K562 (cell line): ENCODE results near the gene GALE. TPM values are rescaled to one million over a fixed set of nuclear protein-coding genes. Genes with fewer than 3 reads are reported as not detected.

Experiments
- ATAC-seq: fragments of 200-7000 bp; cut with Tn5 transposase; 3 replicates; pipeline ENCODE4 v1.9.1; 2020; ENCODE audit warnings: moderate library complexity
- BruUV-seq: library from RNA; stranded (reverse); fragments of 400-500 nt; replicated peaks from 2 replicates; lab custom pipeline; 2021; lab: Mats Ljungman, UMichigan
- CTCF ChIA-PET: fragments of 300-600 bp; formaldehyde crosslinking; extraction: SDS; loops from one replicate; lab custom pipeline; 2021; ENCODE audit warnings: low intra/inter-chr PET ratio; lab: Yijun Ruan, JAX
- POLR2A ChIA-PET: fragments of 300-600, 350-650 bp; sonication (Branson Sonifier 250); formaldehyde crosslinking; extraction: SDS; loops from one replicate; lab custom pipeline; 2021; ENCODE audit warnings: antibody characterized with exemption, inconsistent platforms; lab: Yijun Ruan, JAX
- DNase-seq, 4 experiments: peaks; one replicate each; pipeline versions ENCODE4 v3.0.0 to v3.0.0-alpha.2; 2011 to 2018; ENCODE audit warnings: low spot score in 3 of 4, mixed read lengths in 3 of 4; ENCODE audit errors: extremely low read depth in 1 of 4
- FAIRE-seq: peaks from 2 replicates; lab custom pipeline; 2011; peaks lifted over from hg19 to GRCh38; lab: Jason Lieb, UNC
- H2AFZ ChIP-seq: 2 replicates; pipeline ENCODE4 v1.6.0; 2011; ENCODE audit warnings: low read depth, low read length, control low read depth, inconsistent platforms
- H3K27ac ChIP-seq: fragments of 200-600 bp; 3 replicates; pipeline ENCODE4 v1.8.0; 2011; ENCODE audit warnings: low read depth, mild to moderate bottlenecking, control low read depth, inconsistent platforms, low read length, moderate library complexity, mixed read lengths; ENCODE audit errors: extremely low read depth
- H3K27me3 ChIP-seq, 2 experiments: fragments of 300-600 bp in 1 of 2; 2 replicates in 1 of 2; 3 replicates in 1 of 2; pipeline versions ENCODE4 v1.6.0 to v1.8.0; 2011; ENCODE audit warnings: inconsistent platforms in 2 of 2, low read length in 2 of 2, mild to moderate bottlenecking in 1 of 2, mixed read lengths in 1 of 2, moderate library complexity in 1 of 2; ENCODE audit not compliant: control insufficient read depth in 2 of 2, insufficient read depth in 2 of 2
- H3K36me3 ChIP-seq: fragments of 300-600 bp; 3 replicates; pipeline ENCODE4 v1.8.0; 2011; ENCODE audit warnings: mild to moderate bottlenecking, low read length, inconsistent platforms; ENCODE audit not compliant: control insufficient read depth, insufficient read depth
- H3K4me1 ChIP-seq, 2 experiments: fragments of 200-600 bp in 1 of 2; replicated peaks in 1 of 2; 2 replicates in 1 of 2; 3 replicates in 1 of 2; pipeline versions ENCODE4 v1.5.1 to v1.8.0; 2011; ENCODE audit warnings: inconsistent platforms in 2 of 2, low read length in 2 of 2, mild to moderate bottlenecking in 1 of 2, mixed read lengths in 1 of 2, moderate library complexity in 1 of 2; ENCODE audit not compliant: control insufficient read depth in 2 of 2, insufficient read depth in 2 of 2
- H3K4me2 ChIP-seq: 2 replicates; pipeline ENCODE4 v1.6.1; 2011; ENCODE audit warnings: low read length, control low read depth, inconsistent platforms, mixed read lengths; ENCODE audit not compliant: insufficient read depth
- H3K4me3 ChIP-seq: fragments of 200-600 bp; sonication (generic), shearing (Covaris generic); 2 replicates; pipeline ENCODE4 v1.5.1; 2016; ENCODE audit warnings: control low read depth, inconsistent platforms
- H3K79me2 ChIP-seq: fragments of 200-600 bp; 3 replicates; pipeline ENCODE4 v1.8.0; 2011; ENCODE audit warnings: low read length, inconsistent platforms; ENCODE audit not compliant: control insufficient read depth, insufficient read depth
- H3K9ac ChIP-seq, 2 experiments: 2 replicates each; pipeline versions ENCODE4 v1.6.0 to v1.6.1; 2011; ENCODE audit warnings: low read depth in 2 of 2, low read length in 2 of 2, control low read depth in 1 of 2, inconsistent platforms in 1 of 2, mild to moderate bottlenecking in 1 of 2, mixed read lengths in 1 of 2; ENCODE audit not compliant: insufficient read depth in 1 of 2
- H3K9me1 ChIP-seq: one replicate; pipeline ENCODE4 v1.6.0; 2011; ENCODE audit warnings: inconsistent platforms, mild to moderate bottlenecking, low read length, moderate library complexity; ENCODE audit not compliant: control insufficient read depth, insufficient read depth
- H3K9me3 ChIP-seq: replicated peaks from 2 replicates; pipeline ENCODE4 v1.5.1; 2011; ENCODE audit warnings: low read depth, low read length, inconsistent platforms; ENCODE audit not compliant: control insufficient read depth, insufficient read depth
- H4K20me1 ChIP-seq: replicated peaks from 2 replicates; pipeline ENCODE4 v1.6.1; 2011; ENCODE audit warnings: low read length, inconsistent platforms, mixed read lengths; ENCODE audit not compliant: control insufficient read depth, insufficient read depth
- CSDE1 ChIP-seq, 2 experiments: fragments of 450-650 bp; IDR thresholded peaks; 2 replicates each; pipeline ENCODE4 v1.6.1; 2016; ENCODE audit warnings: mild to moderate bottlenecking in 1 of 2
- E2F5 ChIP-seq: sonication (generic); formaldehyde crosslinking; IDR thresholded peaks from 2 replicates; pipeline ENCODE4 v1.8.0; 2022; ENCODE audit warnings: mild to moderate bottlenecking, missing genetic modification reagents
- ETV5 ChIP-seq: sonication (generic); formaldehyde crosslinking; IDR thresholded peaks from 2 replicates; pipeline ENCODE4 v1.4.0; 2020; ENCODE audit warnings: low read depth, mild to moderate bottlenecking, missing genetic modification reagents
- GATAD2B ChIP-seq: fragments of 450-650 bp; IDR thresholded peaks from 2 replicates; pipeline ENCODE4 v1.6.1; 2017; ENCODE audit warnings: mild to moderate bottlenecking, borderline replicate concordance
- PCBP2 ChIP-seq: fragments of 200-400 bp; formaldehyde crosslinking; IDR thresholded peaks from 2 replicates; pipeline ENCODE4 v1.6.1; 2018; ENCODE audit warnings: low read length, low read depth, mild to moderate bottlenecking, moderate library complexity; ENCODE audit not compliant: poor library complexity, severe bottlenecking
- TGIF2 ChIP-seq: sonication (generic); formaldehyde crosslinking; IDR thresholded peaks from 2 replicates; pipeline ENCODE4 v1.8.1; 2022; ENCODE audit warnings: mild to moderate bottlenecking, missing genetic modification reagents, moderate library complexity
- ZC3H4 ChIP-seq: sonication (generic); formaldehyde crosslinking; IDR thresholded peaks from 2 replicates; pipeline ENCODE4 v1.9.0; 2021; ENCODE audit warnings: missing genetic modification reagents, borderline replicate concordance
- ZNF263 ChIP-seq: sonication (generic); formaldehyde crosslinking; IDR thresholded peaks from 2 replicates; pipeline ENCODE4 v1.8.0; 2022; ENCODE audit warnings: mild to moderate bottlenecking, missing genetic modification reagents, borderline replicate concordance
- ZNF384 ChIP-seq: IDR thresholded peaks from 2 replicates; pipeline ENCODE4 v1.6.1; 2012; ENCODE audit warnings: low read depth, low read length, improper control_type of control experiment
- WGBS: fragments of 100-300 bp; shearing (Covaris generic); methylation state at CpG from one replicate; pipeline ENCODE4 v1.1.6; 2016; ENCODE audit warnings: low coverage, mixed read lengths; ENCODE audit not compliant: insufficient coverage; ENCODE audit errors: missing lambda C conversion rate; 5-methylcytosine and 5-hydroxymethylcytosine counted together
- in situ Hi-C: fragments of 300-500 bp; cut with MboI; formaldehyde crosslinking; loops from 4 replicates; pipeline ENCODE4 v1.15.0; 2018; ENCODE audit warnings: inconsistent platforms, mixed read lengths
- intact Hi-C: fragments of 100-400 bp; cut with micrococcal nuclease; formaldehyde crosslinking; loops from 2 replicates; pipeline ENCODE4 v1.14.2; 2022
- polyA plus RNA-seq, 8 experiments: library from polyadenylated mRNA; depleted of rRNA in 4 of 8; stranded (reverse) in 5 of 8; unstranded in 3 of 8; fragments of >200 nt; fragmentation: Nextera tagmentation in 2 of 8; fragmentation: Illumina TruSeq in 1 of 8; extraction: Ambion mirVana in 2 of 8; extraction: Trizol in 1 of 8; gene quantifications; 2 replicates each; pipeline versions ENCODE4 v1.2.1 to v1.2.3, GENCODE V29; 2011 to 2014; ENCODE audit warnings: inconsistent platforms in 1 of 8, missing spikeins in 1 of 8
- total RNA-seq, 7 experiments: library from RNA; depleted of rRNA in 6 of 7; stranded (reverse); fragments of >200 nt in 6 of 7; fragmentation: Illumina TruSeq in 2 of 7; extraction: Trizol in 2 of 7; gene quantifications; 2 replicates each; pipeline versions ENCODE4 v1.2.1 to v1.2.3, GENCODE V29; 2011 to 2021; ENCODE audit warnings: low replicate concordance in 1 of 7
- TF ChIP-seq, protein P1 (sequence below): sonication (generic); formaldehyde crosslinking; IDR thresholded peaks from 2 replicates; pipeline ENCODE4 v1.8.0; 2022; ENCODE audit warnings: mild to moderate bottlenecking, missing genetic modification reagents
- TF ChIP-seq, protein P2 (sequence below): sonication (generic); formaldehyde crosslinking; IDR thresholded peaks from 2 replicates; pipeline ENCODE4 v1.4.0; 2020; ENCODE audit warnings: mild to moderate bottlenecking, missing genetic modification reagents

The GALE gene
- total and polyA plus RNA-seq, 9 of the 15 experiments (the other 6 are each of a cell fraction or from before 2014, with no cell fraction given): 8.4 to 139 (median 88.3) TPM

- TF ChIP-seq ZNF384: peak; percentile 3; the same call in 1 of the 2 replicates
Measured at GRCh38 chr1:23825076-23825761, 24.7 kb upstream of the GALE start, which contains the start of gene HMGCL (continued).

DNA sequence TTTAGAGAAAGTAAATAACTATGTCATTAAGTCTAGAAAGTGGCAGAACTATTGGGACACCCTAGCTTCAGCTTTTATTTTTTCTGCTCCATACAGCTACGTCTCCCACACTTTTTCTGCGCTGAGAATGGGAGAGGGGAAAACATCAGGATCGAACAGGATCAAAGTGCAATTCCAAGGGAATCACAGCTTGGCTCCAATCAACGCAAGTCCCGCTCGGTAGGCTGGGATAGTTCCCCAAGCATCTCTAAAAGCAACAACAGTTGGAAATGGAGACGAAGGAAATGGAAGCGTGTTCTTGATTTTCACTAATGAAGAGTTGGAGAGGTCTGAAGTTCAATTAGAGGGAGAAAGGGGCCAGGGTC is 24.1 kb upstream of the GALE start:
- peak overlapping the region; percentile 88 for H3K27ac ChIP-seq
- no peaks in the 10 kb centered on the region; the same call in 2 of the 3 replicates for H3K36me3 ChIP-seq
- H3K9me1 ChIP-seq: no peaks in the 10 kb centered on the region
- TSS peak; percentile 85 for BruUV-seq
- H3K4me2 ChIP-seq: peak overlapping the region; percentile 100
- no peak for FAIRE-seq
- peak overlapping the region; percentile 90 for H3K4me3 ChIP-seq
- ATAC-seq: no peak; the same call in 2 of the 3 replicates
- under 1% methylated on average over 8 of the region's 8 CpGs for WGBS
- no peaks in the 10 kb centered on the region for H3K27me3 ChIP-seq
- no peak for DNase-seq
- intact Hi-C loops (no loop called here), in situ Hi-C loops (no loop called here)
- H3K9me3 ChIP-seq: no peaks in the 10 kb centered on the region
- TF ChIP-seq, protein P1, sequence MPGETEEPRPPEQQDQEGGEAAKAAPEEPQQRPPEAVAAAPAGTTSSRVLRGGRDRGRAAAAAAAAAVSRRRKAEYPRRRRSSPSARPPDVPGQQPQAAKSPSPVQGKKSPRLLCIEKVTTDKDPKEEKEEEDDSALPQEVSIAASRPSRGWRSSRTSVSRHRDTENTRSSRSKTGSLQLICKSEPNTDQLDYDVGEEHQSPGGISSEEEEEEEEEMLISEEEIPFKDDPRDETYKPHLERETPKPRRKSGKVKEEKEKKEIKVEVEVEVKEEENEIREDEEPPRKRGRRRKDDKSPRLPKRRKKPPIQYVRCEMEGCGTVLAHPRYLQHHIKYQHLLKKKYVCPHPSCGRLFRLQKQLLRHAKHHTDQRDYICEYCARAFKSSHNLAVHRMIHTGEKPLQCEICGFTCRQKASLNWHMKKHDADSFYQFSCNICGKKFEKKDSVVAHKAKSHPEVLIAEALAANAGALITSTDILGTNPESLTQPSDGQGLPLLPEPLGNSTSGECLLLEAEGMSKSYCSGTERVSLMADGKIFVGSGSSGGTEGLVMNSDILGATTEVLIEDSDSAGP (CRISPR knock-in tag): peak; percentile 55; the same call in 1 of the 2 replicates
- TF ChIP-seq E2F5 (CRISPR knock-in tag): 0 out of 2 replicates have a peak, but pooled peaks have one; percentile 10
- no peak for TF ChIP-seq GATAD2B
- TF ChIP-seq ETV5 (CRISPR knock-in tag): peak; percentile 48; the same call in 1 of the 2 replicates
- no peak for TF ChIP-seq CSDE1 (IDR thresholded peaks at IDR 0.05)
- TF ChIP-seq TGIF2 (CRISPR knock-in tag): no peak
- TF ChIP-seq PCBP2: no peak
- TF ChIP-seq ZNF263 (CRISPR knock-in tag): 0 out of 2 replicates have a peak, but pooled peaks have one; percentile 30
- TF ChIP-seq ZC3H4 (CRISPR knock-in tag): peak; percentile 53; the same call in 1 of the 2 replicates
- TF ChIP-seq, protein P2, sequence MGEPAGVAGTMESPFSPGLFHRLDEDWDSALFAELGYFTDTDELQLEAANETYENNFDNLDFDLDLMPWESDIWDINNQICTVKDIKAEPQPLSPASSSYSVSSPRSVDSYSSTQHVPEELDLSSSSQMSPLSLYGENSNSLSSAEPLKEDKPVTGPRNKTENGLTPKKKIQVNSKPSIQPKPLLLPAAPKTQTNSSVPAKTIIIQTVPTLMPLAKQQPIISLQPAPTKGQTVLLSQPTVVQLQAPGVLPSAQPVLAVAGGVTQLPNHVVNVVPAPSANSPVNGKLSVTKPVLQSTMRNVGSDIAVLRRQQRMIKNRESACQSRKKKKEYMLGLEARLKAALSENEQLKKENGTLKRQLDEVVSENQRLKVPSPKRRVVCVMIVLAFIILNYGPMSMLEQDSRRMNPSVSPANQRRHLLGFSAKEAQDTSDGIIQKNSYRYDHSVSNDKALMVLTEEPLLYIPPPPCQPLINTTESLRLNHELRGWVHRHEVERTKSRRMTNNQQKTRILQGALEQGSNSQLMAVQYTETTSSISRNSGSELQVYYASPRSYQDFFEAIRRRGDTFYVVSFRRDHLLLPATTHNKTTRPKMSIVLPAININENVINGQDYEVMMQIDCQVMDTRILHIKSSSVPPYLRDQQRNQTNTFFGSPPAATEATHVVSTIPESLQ (CRISPR knock-in tag): peak; percentile 58
- peak overlapping the region; percentile 93 for H2AFZ ChIP-seq
- CTCF ChIA-PET: no interaction called here
- peaks cover 5 to 17% of the 10 kb centered on the region in 2 experiments; a peak in 4 of 5 replicates for H3K4me1 ChIP-seq
- POLR2A ChIA-PET: interaction anchor here (0.9 to 3.3 kb wide), 5 partner anchors 8 to 244 kb away, joined by 3 to 12 read pairs (median 4); no protein-coding TSS in a partner anchor
- H4K20me1 ChIP-seq: no peaks in the 10 kb centered on the region
- H3K9ac ChIP-seq: peak overlapping the region; percentile 99
- H3K79me2 ChIP-seq: peaks cover 14% of the 10 kb centered on the region
